Activated CD4-positive, CD25-positive, alpha-beta regulatory T cell treated with anti-CD3 and anti-CD28 coated beads, Interleukin-2, amount 50 U/mL, for 16 hours (primary cell): ENCODE data around the gene CLN3.
"Not testable (repeated sequence)": the region's sequence is repeated elsewhere in the genome, so short reads cannot be mapped to it uniquely, and the experiment has no call there.

ENCODE experiments used
- DNase-seq: peaks from one replicate; pipeline ENCODE4 v3.0.0-alpha.2; 2020; ENCODE audit warnings: low read depth, low spot score

Gene CLN3

GRCh38 chr16:28491970-28492474 lies at the start of gene CLN3:
CLN3 (minus strand) TSS chr16:28492074; CDS start chr16:28491759, 315 bp downstream.
- DNase-seq: peak; percentile 76

GRCh38 chr16:28540346-28540745 lies 48.5 kb upstream of the CLN3 start:
- no peak for DNase-seq

GRCh38 chr16:28538733-28539596 lies 47.1 kb upstream of the CLN3 start, which contains the start of gene NUPR1:
NUPR1 (minus strand) TSS chr16:28538974; CDS start chr16:28538907, 67 bp downstream.
- no peak for DNase-seq

GRCh38 chr16:28537964-28538732 lies 46.3 kb upstream of the CLN3 start:
- no peak for DNase-seq

GRCh38 chr16:28537076-28537475 lies 45.2 kb upstream of the CLN3 start:
- no peak for DNase-seq

- no peak for DNase-seq
These were observed 42.9 kb upstream of the CLN3 start for GRCh38 chr16:28534542-28535373.

- no peak for DNase-seq
These were observed 41.2 kb upstream of the CLN3 start for GRCh38 chr16:28532940-28533647.

- no peak for DNase-seq
These were observed 40.2 kb upstream of the CLN3 start for GRCh38 chr16:28531777-28532744.

- no peak for DNase-seq
These were observed 37.2 kb upstream of the CLN3 start for GRCh38 chr16:28529124-28529523.

- no peak for DNase-seq
These were observed 36.6 kb upstream of the CLN3 start for GRCh38 chr16:28528463-28528867.

GRCh38 chr16:28527985-28528384 lies 36.1 kb upstream of the CLN3 start:
- no peak for DNase-seq

- not testable (repeated sequence) for DNase-seq
These were observed 35.4 kb upstream of the CLN3 start for GRCh38 chr16:28527100-28527785.

- DNase-seq: no peak
These were observed 34.6 kb upstream of the CLN3 start for GRCh38 chr16:28526201-28527099.

GRCh38 chr16:28524681-28525171 lies 32.9 kb upstream of the CLN3 start:
- DNase-seq: no peak

- DNase-seq: no peak
These were observed 30.9 kb upstream of the CLN3 start for GRCh38 chr16:28522792-28523191.

- DNase-seq: no peak
These were observed 29.6 kb upstream of the CLN3 start for GRCh38 chr16:28521436-28521835.

GRCh38 chr16:28520672-28521071 lies 28.8 kb upstream of the CLN3 start:
- no peak for DNase-seq

- DNase-seq: no peak
These were observed 22.4 kb upstream of the CLN3 start for GRCh38 chr16:28514246-28514645.
